Activated naive CD8-positive, alpha-beta T cell treated with anti-CD3 and anti-CD28 coated beads, Interleukin-2, amount 10 ng/mL, durations not matched to agents 7 days and 5 days (primary cell): ENCODE data around the gene SIPA1L3. TPM values are rescaled to one million over a fixed set of nuclear protein-coding genes. Genes with fewer than 3 reads are reported as not detected.

Source experiments
- ATAC-seq: fragments of 150-1000 bp; cut with Tn5 transposase; one replicate; pipeline ENCODE4 v1.10.0; 2021; ENCODE audit warnings: low read depth, moderate library complexity
- POLR2A ChIA-PET: fragments of 350-600 bp; sonication (Branson Sonifier 250); formaldehyde crosslinking; loops from one replicate; lab custom pipeline; 2021; ENCODE audit warnings: antibody characterized with exemption; lab: Charles Lee
- DNase-seq: peaks from one replicate; pipeline ENCODE4 v3.0.0; 2021
- H3K27ac Mint-ChIP-seq: one replicate; pipeline ENCODE4 v1.8.0; 2022; ENCODE audit warnings: mild to moderate bottlenecking, mixed read lengths
- H3K27me3 Mint-ChIP-seq: one replicate; pipeline ENCODE4 v1.8.0; 2022; ENCODE audit warnings: mild to moderate bottlenecking, moderate library complexity, mixed read lengths
- H3K36me3 Mint-ChIP-seq: one replicate; pipeline ENCODE4 v1.8.0; 2021; ENCODE audit warnings: mild to moderate bottlenecking, mixed read lengths
- H3K4me1 Mint-ChIP-seq: one replicate; pipeline ENCODE4 v1.8.0; 2021; ENCODE audit warnings: mixed read lengths
- H3K4me3 Mint-ChIP-seq: one replicate; pipeline ENCODE4 v1.8.0; 2022; ENCODE audit warnings: mild to moderate bottlenecking, moderate library complexity, mixed read lengths
- H3K9me3 Mint-ChIP-seq: one replicate; pipeline ENCODE4 v1.8.0; 2021; ENCODE audit warnings: mixed read lengths
- total RNA-seq, 2 experiments: library from RNA; stranded (reverse); gene quantifications; one replicate each; pipeline ENCODE4 v1.2.3, GENCODE V29; 2021

The SIPA1L3 gene
- total RNA-seq, 2 experiments from 2014 or later, result 20.3 to 24.6 TPM

DNA sequence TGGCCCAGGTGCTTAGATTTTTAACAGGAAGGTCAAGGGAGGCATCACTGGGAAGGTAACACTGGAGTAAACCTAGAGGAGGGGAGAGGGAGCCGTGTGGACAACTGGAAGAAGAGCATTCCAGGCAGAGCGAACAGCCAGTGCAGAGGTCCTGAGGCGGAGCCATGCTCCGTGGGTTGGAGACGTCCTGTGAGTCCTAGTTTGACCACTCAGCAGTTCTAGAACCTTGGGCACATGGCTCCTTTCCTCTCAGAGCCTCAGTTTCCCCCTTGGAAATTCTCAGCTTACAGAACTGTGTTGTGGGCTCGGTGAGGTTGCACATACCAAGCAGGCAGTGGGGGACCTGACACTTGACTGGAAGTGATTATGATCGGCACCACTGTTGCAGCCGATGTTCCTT, 186.1 kb downstream of the SIPA1L3 start:
- ATAC-seq (no peak), DNase-seq (no peak)
- no peak overlapping the region for H3K4me3 Mint-ChIP-seq
- no peaks in the 10 kb centered on the region for H3K27me3 Mint-ChIP-seq
- H3K4me1 Mint-ChIP-seq, result peaks cover 5% of the 10 kb centered on the region
- no peaks in the 10 kb centered on the region for H3K9me3 Mint-ChIP-seq
- POLR2A ChIA-PET, result no interaction called here
- H3K27ac Mint-ChIP-seq, result no peak overlapping the region
- H3K36me3 Mint-ChIP-seq, result no peaks in the 10 kb centered on the region

GRCh38 chr19:38093587-38093986, 186.6 kb downstream of the SIPA1L3 start:
- no peaks in the 10 kb centered on the region for H3K36me3 Mint-ChIP-seq
- H3K27ac Mint-ChIP-seq, result no peak overlapping the region
- H3K9me3 Mint-ChIP-seq, result no peaks in the 10 kb centered on the region
- DNase-seq (no peak), ATAC-seq (no peak)
- peaks cover 5% of the 10 kb centered on the region for H3K4me1 Mint-ChIP-seq
- no peaks in the 10 kb centered on the region for H3K27me3 Mint-ChIP-seq
- POLR2A ChIA-PET, result no interaction called here
- H3K4me3 Mint-ChIP-seq, result no peak overlapping the region

DNA sequence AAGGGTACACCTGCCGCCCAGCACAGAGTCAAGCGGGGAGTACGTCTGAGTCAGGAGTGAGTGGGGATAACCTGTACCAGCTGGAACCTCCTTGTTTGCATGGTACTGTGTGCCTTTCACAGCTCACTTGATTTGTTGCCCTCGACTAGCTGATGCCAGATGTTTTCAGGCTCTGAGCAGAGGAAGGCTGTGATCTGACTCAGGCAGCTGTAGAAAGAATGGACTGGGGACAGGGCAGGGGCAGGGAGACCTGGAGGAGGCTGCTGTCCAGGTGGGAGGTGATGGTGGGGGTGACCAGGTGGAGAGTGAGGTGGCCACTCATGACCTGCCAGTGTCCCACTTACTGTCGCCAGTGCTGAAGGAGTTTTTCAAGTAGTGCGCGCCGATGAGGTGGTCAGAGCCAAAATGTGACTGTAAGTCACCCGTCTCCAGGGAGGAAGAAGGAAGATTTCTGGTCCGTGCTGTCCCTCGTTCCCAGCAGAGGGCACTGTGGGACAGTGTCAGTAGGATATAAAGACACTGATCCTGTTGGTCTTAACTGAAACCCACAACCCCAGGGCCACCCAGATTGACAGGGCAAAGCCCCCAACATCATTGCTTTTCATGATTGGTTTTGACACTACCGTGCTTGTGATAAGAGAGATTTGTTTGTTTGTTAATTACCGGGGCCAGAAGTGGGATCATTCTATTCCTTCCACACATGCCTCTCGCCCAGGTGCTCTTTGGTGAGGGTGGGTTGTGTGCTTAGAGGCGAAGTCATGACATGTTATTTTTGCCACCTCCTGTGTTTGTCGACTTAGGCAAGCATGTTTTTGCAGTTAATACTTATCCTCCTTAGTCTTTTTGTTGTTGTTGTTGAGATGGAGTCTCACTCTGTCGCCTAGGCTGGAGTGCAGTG, 188.7 kb downstream of the SIPA1L3 start:
- peak; percentile 60 for DNase-seq
- Mint-ChIP-seq H3K4me3 (no peak overlapping the region), H3K27me3 (no peaks in the 10 kb centered on the region), H3K36me3 (peaks cover 11% of the 10 kb centered on the region), H3K4me1 (peaks cover 5% of the 10 kb centered on the region), H3K9me3 (peaks cover 5% of the 10 kb centered on the region), H3K27ac (no peak overlapping the region)
- POLR2A ChIA-PET, result interaction anchor here (0.8 kb wide), 1 partner anchor 193 kb away, joined by 3 read pairs; no protein-coding TSS in a partner anchor
- ATAC-seq, result peak; percentile 56

GRCh38 chr19:38099966-38100365, 193.0 kb downstream of the SIPA1L3 start:
- DNase-seq (no peak), ATAC-seq (no peak)
- no peak overlapping the region for H3K4me3 Mint-ChIP-seq
- H3K27ac Mint-ChIP-seq, result no peak overlapping the region
- H3K27me3 Mint-ChIP-seq, result no peaks in the 10 kb centered on the region
- H3K9me3 Mint-ChIP-seq, result peaks cover 5% of the 10 kb centered on the region
- H3K4me1 Mint-ChIP-seq, result peaks cover 4% of the 10 kb centered on the region
- H3K36me3 Mint-ChIP-seq, result peaks cover 27% of the 10 kb centered on the region
- POLR2A ChIA-PET, result no interaction called here

DNA sequence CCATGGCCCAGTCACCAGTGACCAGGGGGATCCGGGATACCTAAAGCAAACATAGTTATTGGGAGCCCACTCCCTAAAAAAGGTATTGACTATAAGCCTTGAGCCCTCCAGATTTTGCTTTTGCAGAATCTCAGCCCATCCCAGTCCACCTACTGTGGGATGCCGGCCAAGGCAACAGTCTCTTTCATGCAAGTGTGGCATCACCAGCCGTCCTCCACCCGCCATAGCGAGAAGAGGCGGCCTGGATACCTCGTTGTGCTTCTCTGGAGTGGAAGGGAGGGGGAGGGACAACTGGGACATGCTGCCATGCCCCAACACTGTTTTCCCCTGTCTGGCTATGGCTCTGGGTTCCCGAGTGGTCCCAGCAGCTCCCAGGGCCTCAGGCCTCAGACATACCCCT, 193.6 kb downstream of the SIPA1L3 start:
- Mint-ChIP-seq H3K4me3 (no peak overlapping the region), H3K36me3 (peaks cover 27% of the 10 kb centered on the region), H3K9me3 (peaks cover 5% of the 10 kb centered on the region), H3K27ac (no peak overlapping the region), H3K27me3 (no peaks in the 10 kb centered on the region), H3K4me1 (peaks cover 4% of the 10 kb centered on the region)
- POLR2A ChIA-PET, result no interaction called here
- ATAC-seq (no peak), DNase-seq (no peak)

DNA sequence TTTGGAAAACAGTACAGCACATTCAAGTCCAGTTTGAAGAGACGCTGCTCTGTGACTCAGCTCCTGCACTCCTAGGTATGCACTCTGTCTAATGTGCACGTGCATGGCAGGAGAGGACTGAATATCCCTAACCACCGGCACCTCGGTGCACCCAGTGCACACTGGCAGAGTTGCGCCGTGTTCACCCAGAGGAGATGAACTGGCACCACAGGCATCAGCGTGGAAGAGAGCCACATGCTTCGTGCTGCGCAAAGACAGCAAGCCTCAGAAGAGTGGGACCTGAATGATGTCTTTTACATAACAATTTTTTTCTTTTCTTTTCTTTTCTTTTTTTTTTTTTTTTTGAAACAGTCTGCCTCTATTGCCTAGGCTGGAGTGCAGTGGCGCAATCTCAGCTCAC, 194.7 kb downstream of the SIPA1L3 start:
- Mint-ChIP-seq H3K36me3 (peaks cover 27% of the 10 kb centered on the region), H3K27ac (no peak overlapping the region), H3K27me3 (no peaks in the 10 kb centered on the region), H3K4me1 (no peaks in the 10 kb centered on the region), H3K4me3 (no peak overlapping the region), H3K9me3 (peaks cover 5% of the 10 kb centered on the region)
- no peak for ATAC-seq
- DNase-seq, result no peak
- POLR2A ChIA-PET, result interaction anchor here (0.7 kb wide), 1 partner anchor 224 kb away, joined by 3 read pairs; no protein-coding TSS in a partner anchor

GRCh38 chr19:38105574-38105973, 198.6 kb downstream of the SIPA1L3 start:
- Mint-ChIP-seq H3K4me1 (no peaks in the 10 kb centered on the region), H3K27ac (no peak overlapping the region), H3K27me3 (no peaks in the 10 kb centered on the region), H3K4me3 (no peak overlapping the region), H3K9me3 (no peaks in the 10 kb centered on the region), H3K36me3 (peaks cover 24% of the 10 kb centered on the region)
- DNase-seq (no peak), ATAC-seq (no peak)
- POLR2A ChIA-PET, result no interaction called here

DNA sequence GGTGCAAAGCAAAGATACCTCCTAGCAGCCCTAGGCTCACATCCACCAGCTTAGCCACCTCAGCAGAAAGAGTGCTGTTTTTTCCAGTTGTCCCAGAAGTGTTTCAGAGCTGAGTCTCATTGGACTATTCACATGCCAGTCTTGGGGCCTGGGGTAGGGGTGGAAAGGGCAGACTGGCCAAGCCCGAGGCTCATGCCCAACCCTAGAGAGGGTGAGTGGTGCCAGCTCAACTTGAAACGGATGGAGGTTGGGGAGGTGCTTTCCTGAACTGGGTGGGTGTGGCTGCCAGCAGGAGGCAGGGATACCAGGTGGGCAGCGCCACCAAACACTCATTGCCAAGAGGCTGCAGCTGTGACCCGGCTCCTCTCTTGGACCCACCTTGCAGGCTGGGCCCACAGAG, 200.1 kb downstream of the SIPA1L3 start:
- no peak overlapping the region for H3K4me3 Mint-ChIP-seq
- ATAC-seq, result no peak
- H3K27ac Mint-ChIP-seq, result no peak overlapping the region
- no peaks in the 10 kb centered on the region for H3K27me3 Mint-ChIP-seq
- POLR2A ChIA-PET, result no interaction called here
- H3K9me3 Mint-ChIP-seq, result no peaks in the 10 kb centered on the region
- peaks cover 17% of the 10 kb centered on the region for H3K36me3 Mint-ChIP-seq
- DNase-seq, result no peak
- no peaks in the 10 kb centered on the region for H3K4me1 Mint-ChIP-seq

DNA sequence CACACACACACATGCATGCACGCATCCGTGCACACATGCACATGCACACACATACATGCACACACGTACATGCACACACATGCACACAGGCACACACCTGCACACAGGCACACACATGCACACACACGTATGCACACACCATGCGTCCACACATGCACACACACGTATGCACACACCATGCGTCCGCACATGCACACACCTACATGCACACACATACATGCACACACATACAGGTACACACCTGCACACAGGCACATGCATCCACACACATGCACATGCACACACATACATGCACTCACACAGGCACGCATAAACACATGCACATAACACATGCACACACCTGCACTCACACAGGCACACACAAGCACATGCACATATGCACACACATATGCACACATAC, 204.9 kb downstream of the SIPA1L3 start:
- peaks cover 15% of the 10 kb centered on the region for H3K36me3 Mint-ChIP-seq
- ATAC-seq (no peak), DNase-seq (no peak)
- H3K27me3 Mint-ChIP-seq, result no peaks in the 10 kb centered on the region
- no peak overlapping the region for H3K27ac Mint-ChIP-seq
- H3K4me1 Mint-ChIP-seq, result peaks cover 14% of the 10 kb centered on the region
- POLR2A ChIA-PET, result no interaction called here
- no peak overlapping the region for H3K4me3 Mint-ChIP-seq
- no peaks in the 10 kb centered on the region for H3K9me3 Mint-ChIP-seq

GRCh38 chr19:38114651-38115050, 207.6 kb downstream of the SIPA1L3 start:
- Mint-ChIP-seq H3K27ac (peak overlapping the region; percentile 78), H3K4me3 (no peak overlapping the region), H3K27me3 (no peaks in the 10 kb centered on the region), H3K36me3 (peaks cover 21% of the 10 kb centered on the region), H3K9me3 (no peaks in the 10 kb centered on the region), H3K4me1 (peaks cover 14% of the 10 kb centered on the region)
- no peak for ATAC-seq
- POLR2A ChIA-PET, result interaction anchor here (1.0 kb wide), 1 partner anchor 207 kb away, joined by 4 read pairs; the partner anchor contains the start of gene SIPA1L3
- no peak for DNase-seq

GRCh38 chr19:38115271-38115802, 208.3 kb downstream of the SIPA1L3 start:
- ATAC-seq (peak; percentile 94), DNase-seq (peak; percentile 34)
- H3K4me3 Mint-ChIP-seq, result peak overlapping the region; percentile 36
- H3K9me3 Mint-ChIP-seq, result no peaks in the 10 kb centered on the region
- POLR2A ChIA-PET, result interaction anchor here (1.0 kb wide), 1 partner anchor 208 kb away, joined by 4 read pairs; the partner anchor contains the start of gene SIPA1L3
- H3K27me3 Mint-ChIP-seq, result no peaks in the 10 kb centered on the region
- H3K36me3 Mint-ChIP-seq, result peaks cover 26% of the 10 kb centered on the region
- H3K4me1 Mint-ChIP-seq, result peaks cover 14% of the 10 kb centered on the region
- peak overlapping the region; percentile 78 for H3K27ac Mint-ChIP-seq

DNA sequence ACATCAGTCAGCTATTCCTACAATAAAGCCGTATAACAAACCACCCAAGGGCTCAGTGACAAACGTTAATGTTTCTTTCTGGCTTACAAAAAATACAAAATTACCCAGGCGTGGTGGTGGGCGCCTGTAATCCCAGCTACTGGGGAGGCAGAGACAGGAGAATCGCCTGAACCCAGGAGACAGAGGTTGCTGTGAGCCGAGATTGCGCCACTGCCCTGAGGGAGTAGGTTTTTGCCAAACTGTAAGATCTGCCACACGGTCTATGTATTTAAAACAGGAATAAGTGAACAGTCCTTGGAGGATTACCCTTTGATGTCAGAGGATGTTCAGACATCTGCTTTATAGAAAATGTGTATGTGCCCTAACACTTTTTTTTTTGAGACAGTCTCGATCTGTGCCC, 211.2 kb downstream of the SIPA1L3 start:
- Mint-ChIP-seq H3K27ac (no peak overlapping the region), H3K36me3 (peaks cover 26% of the 10 kb centered on the region), H3K27me3 (no peaks in the 10 kb centered on the region)

GRCh38 chr19:38120471-38121025, 213.5 kb downstream of the SIPA1L3 start:
- no peak for DNase-seq
- POLR2A ChIA-PET, result no interaction called here
- H3K4me3 Mint-ChIP-seq, result no peak overlapping the region

More for the DNA sequence above, 211.2 kb downstream of the SIPA1L3 start:
- DNase-seq, result no peak
- peaks cover 14% of the 10 kb centered on the region for H3K4me1 Mint-ChIP-seq
- no peak for ATAC-seq
- no peak overlapping the region for H3K4me3 Mint-ChIP-seq
- POLR2A ChIA-PET, result no interaction called here
- no peaks in the 10 kb centered on the region for H3K9me3 Mint-ChIP-seq

More at GRCh38 chr19:38120471-38121025, 213.5 kb downstream of the SIPA1L3 start:
- Mint-ChIP-seq H3K27ac (no peak overlapping the region), H3K9me3 (peaks cover under 1% of the 10 kb centered on the region), H3K4me1 (peaks cover 4% of the 10 kb centered on the region), H3K27me3 (no peaks in the 10 kb centered on the region), H3K36me3 (peaks cover 32% of the 10 kb centered on the region)
- ATAC-seq, result no peak
